ENCODE data around the gene RASSF3.

RASSF3 gene

DNA sequence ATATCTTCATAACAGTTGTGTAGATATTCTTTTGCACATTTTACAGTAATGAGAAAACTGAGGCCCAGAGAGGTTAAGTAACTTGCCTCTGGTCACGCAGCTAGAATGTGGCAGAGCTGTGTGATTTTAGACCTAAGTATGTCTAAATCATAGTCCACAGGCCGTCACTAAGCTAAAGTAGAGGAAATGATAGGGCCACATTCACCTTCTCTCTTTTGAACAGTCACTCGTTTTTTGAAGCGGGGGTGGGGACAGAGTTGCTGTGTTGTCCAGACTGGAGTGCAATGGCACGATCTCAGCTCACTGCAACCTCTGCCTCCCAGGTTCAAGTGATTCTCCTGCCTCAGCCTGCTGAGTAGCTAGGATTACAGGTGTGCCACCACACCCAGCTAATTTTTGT, 68.5 kb downstream of the RASSF3 start:
- H3K4me2 ChIP-seq (ENCODE audit: low read length), result peak overlapping the region; percentile 69
- no peaks in the 10 kb centered on the region for H3K27me3 ChIP-seq (ENCODE audit: control insufficient read depth, insufficient read depth, low read length)
- H3K4me3 ChIP-seq (ENCODE audit: low read length), result no peak overlapping the region
- H3K36me3 ChIP-seq (ENCODE audit: insufficient read depth, low read length), result no peaks in the 10 kb centered on the region
- H3K4me1 ChIP-seq (ENCODE audit: control insufficient read depth, insufficient read depth, low read length), result peaks cover 39% of the 10 kb centered on the region
- H3K9ac ChIP-seq (ENCODE audit: low read depth, low read length), result peak overlapping the region; percentile 68
- H3K9me3 ChIP-seq (replicated peaks; ENCODE audit: low read length), result no peaks in the 10 kb centered on the region

DNA sequence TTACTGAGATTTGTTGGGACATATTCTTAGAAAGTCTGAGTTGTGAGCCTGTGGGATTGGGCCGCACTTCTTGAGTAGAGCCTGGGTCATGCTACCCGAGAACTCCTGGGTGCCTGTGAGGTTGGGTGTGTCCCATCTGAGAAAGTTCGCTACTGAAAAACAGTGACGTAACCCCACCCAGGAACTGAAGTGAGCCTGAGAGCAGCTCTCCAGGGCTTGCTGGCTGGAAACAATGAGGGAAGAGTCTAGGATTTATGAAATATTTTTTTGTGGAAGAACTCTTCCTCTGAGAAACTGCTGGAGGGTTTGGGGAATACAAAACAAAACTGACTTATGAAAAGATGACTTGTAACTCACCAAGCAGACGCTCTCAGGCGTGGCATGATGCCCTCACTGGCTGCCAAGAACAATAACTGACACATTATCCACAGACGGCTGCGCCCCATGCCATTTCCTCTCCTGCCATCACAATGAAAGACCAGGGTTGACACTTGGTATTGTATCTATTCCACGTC, 69.2 kb downstream of the RASSF3 start:
- Histone ChIP-seq H3K4me3 (ENCODE audit: low read length) (peak overlapping the region; percentile 33), H3K4me2 (ENCODE audit: low read length) (peak overlapping the region; percentile 69), H3K9ac (ENCODE audit: low read depth, low read length) (peak overlapping the region; percentile 68), H3K27me3 (ENCODE audit: control insufficient read depth, insufficient read depth, low read length) (no peaks in the 10 kb centered on the region), H3K9me3 (replicated peaks; ENCODE audit: low read length) (no peaks in the 10 kb centered on the region), H3K4me1 (ENCODE audit: control insufficient read depth, insufficient read depth, low read length) (peaks cover 39% of the 10 kb centered on the region), H3K36me3 (ENCODE audit: insufficient read depth, low read length) (no peaks in the 10 kb centered on the region)

DNA sequence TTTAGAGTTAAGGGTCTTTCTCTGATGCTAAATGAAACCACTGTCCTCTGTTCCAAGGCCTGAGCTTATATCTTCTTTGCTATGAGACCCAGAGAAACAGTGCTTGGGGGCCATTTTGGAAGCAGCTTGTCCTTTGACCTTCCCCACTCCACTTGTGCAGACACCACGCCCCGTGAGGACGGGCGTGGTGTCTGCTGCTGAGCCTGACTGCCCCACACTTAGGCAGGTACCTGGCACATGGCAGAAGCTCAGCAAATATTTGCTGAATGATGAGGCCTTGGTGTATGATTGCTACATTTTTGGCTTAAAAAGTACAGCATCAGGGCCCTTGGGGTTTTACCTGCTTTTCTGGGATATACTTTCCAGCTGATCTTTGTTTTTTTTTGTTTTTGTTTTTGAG, 69.9 kb downstream of the RASSF3 start:
- Histone ChIP-seq H3K36me3 (ENCODE audit: insufficient read depth, low read length) (no peaks in the 10 kb centered on the region), H3K4me2 (ENCODE audit: low read length) (peak overlapping the region; percentile 69), H3K4me1 (ENCODE audit: control insufficient read depth, insufficient read depth, low read length) (peaks cover 39% of the 10 kb centered on the region), H3K27me3 (ENCODE audit: control insufficient read depth, insufficient read depth, low read length) (no peaks in the 10 kb centered on the region), H3K4me3 (ENCODE audit: low read length) (peak overlapping the region; percentile 33), H3K9ac (ENCODE audit: low read depth, low read length) (peak overlapping the region; percentile 68), H3K9me3 (replicated peaks; ENCODE audit: low read length) (no peaks in the 10 kb centered on the region)

DNA sequence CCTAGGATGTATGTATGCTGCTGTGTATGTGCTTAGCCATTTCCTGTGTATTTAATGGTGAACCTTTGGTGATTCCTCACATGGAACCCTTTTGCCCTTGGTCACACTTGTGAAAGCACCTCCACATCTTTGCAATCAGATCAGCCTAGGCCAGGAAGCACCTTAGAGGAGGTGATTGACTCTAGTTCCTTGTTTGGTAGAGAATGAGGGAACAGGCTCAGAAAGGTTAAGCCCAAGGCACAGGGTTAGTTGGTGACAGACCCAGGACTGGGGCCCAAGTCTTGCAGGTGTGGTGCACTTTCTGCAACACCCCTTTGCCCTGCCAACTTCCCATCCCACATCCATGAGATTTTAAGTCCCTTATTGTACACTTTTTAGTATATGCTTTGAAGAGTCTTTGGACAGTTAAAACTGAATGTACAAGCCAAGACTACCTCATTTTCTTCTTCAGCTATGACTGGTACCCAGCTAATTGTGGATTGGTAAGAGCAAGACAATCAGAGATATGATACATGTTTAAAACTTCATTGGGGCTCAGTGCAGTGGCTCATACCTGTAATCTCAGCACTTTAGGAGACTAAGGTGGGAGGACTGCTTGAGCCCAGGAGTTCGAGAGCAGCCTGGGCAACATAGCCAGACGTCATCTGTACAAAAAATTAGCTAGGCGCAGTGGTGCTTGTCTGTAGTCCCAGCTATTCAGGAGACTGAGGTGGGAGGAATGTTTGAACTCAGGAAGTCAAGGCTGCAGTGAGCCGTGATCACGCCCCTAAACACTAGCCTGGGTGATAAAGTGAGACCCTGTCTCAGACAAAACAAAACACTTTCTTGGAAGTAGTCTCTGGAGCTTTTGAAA, 71.1 kb downstream of the RASSF3 start:
- Histone ChIP-seq H3K9ac (ENCODE audit: low read depth, low read length) (no peak overlapping the region), H3K36me3 (ENCODE audit: insufficient read depth, low read length) (peaks cover 5% of the 10 kb centered on the region), H3K27me3 (ENCODE audit: control insufficient read depth, insufficient read depth, low read length) (no peaks in the 10 kb centered on the region), H3K4me3 (ENCODE audit: low read length) (no peak overlapping the region), H3K4me2 (ENCODE audit: low read length) (no peak overlapping the region), H3K4me1 (ENCODE audit: control insufficient read depth, insufficient read depth, low read length) (peaks cover 30% of the 10 kb centered on the region), H3K9me3 (replicated peaks; ENCODE audit: low read length) (no peaks in the 10 kb centered on the region)

DNA sequence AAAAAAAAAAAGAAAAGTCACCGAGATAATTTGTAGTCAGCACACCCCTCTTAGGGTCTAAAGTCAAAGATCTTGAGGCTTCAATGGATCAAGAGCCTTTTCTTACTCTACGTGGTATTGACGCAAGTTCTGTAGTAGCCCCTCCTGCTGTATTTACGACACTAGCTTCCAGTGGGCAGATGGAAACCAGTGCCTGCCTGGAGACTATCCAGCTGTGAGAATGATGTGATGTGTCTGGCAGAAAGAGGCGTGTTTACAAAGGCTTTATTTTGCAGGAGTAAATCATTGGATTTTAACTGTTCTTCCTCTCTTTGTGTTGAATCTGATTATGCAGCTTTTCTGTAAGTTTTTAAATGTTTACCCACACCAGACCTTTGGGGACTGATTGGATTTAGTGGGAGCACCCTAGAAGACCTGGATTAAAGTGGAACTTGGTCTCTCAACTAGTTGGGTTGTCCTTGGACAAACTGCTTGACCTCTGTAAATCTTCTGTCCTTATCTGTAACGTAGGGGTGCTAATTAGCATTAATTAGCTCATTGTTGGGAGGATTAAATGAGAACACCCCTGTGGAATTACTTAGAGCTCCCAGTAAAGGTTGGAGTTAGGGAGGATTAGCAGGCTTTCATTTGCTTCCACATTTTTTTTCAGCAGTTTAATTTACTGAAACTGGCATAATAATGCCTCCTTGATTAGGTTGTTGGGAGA, 72.4 kb downstream of the RASSF3 start:
- Histone ChIP-seq H3K4me2 (ENCODE audit: low read length) (peak overlapping the region; percentile 4), H3K27me3 (ENCODE audit: control insufficient read depth, insufficient read depth, low read length) (no peaks in the 10 kb centered on the region), H3K9ac (ENCODE audit: low read depth, low read length) (no peak overlapping the region), H3K9me3 (replicated peaks; ENCODE audit: low read length) (no peaks in the 10 kb centered on the region), H3K36me3 (ENCODE audit: insufficient read depth, low read length) (peaks cover 5% of the 10 kb centered on the region), H3K4me1 (ENCODE audit: control insufficient read depth, insufficient read depth, low read length) (peaks cover 34% of the 10 kb centered on the region), H3K4me3 (ENCODE audit: low read length) (no peak overlapping the region)

DNA sequence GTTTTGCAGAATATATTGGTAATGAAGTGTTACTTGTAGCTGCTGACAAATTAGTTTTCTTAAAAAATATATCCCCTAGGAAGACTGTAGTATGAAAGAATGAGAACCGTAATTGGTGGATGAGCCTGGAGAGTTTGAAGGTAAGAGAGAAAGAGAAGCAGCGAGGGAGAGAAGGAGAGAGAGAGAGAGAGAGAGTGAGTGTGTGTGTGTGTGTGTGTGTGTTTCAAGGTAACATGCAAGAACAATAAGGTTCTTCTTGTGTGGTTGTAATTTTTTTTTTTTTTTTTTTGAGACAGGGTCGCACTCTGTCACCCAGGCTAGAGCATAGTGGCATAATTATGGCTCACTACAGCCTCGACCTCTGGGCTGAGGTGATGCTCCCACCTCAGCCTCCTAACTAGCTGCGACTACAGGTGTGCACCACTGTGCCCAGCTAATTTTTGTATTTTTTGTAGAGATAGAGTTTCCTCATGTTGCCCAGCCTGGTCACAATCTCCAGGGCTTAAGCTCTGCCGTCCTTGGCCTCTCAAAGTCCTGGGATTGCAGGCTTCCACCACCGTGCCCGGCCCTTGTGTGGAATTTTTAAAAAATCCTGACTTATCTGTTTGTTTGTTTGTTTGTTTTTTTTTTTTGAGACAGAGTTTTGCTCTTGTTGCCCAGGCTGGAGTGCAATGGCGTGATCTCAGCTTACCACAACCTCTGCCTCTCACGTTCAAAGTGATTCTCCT, 73.7 kb downstream of the RASSF3 start:
- Histone ChIP-seq H3K4me1 (ENCODE audit: control insufficient read depth, insufficient read depth, low read length) (peaks cover 33% of the 10 kb centered on the region), H3K4me2 (ENCODE audit: low read length) (no peak overlapping the region), H3K27me3 (ENCODE audit: control insufficient read depth, insufficient read depth, low read length) (no peaks in the 10 kb centered on the region), H3K9me3 (replicated peaks; ENCODE audit: low read length) (no peaks in the 10 kb centered on the region), H3K9ac (ENCODE audit: low read depth, low read length) (no peak overlapping the region), H3K4me3 (ENCODE audit: low read length) (no peak overlapping the region), H3K36me3 (ENCODE audit: insufficient read depth, low read length) (peaks cover 8% of the 10 kb centered on the region)

DNA sequence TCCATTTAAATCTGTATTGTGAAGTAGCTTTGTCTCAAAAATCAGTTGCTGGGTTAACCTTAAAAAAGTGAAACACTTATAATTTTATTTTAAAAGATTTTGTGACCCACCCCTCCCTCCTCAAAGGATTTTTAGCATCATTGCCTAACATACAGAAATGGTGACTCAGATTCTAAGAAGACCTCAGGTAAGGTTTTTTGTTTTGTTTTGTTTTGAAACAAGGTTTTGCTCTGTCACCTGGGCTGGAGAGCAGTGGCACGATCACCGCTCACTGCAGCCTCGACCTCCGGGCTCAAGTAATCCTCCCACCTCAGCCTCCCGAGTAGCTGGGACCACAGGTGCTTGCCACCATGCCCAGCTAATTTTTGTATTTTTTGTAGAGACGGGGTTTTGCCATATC, 74.8 kb downstream of the RASSF3 start:
- Histone ChIP-seq H3K27me3 (ENCODE audit: control insufficient read depth, insufficient read depth, low read length) (no peaks in the 10 kb centered on the region), H3K4me2 (ENCODE audit: low read length) (no peak overlapping the region), H3K4me3 (ENCODE audit: low read length) (no peak overlapping the region), H3K4me1 (ENCODE audit: control insufficient read depth, insufficient read depth, low read length) (peaks cover 24% of the 10 kb centered on the region), H3K36me3 (ENCODE audit: insufficient read depth, low read length) (peaks cover 8% of the 10 kb centered on the region), H3K9ac (ENCODE audit: low read depth, low read length) (no peak overlapping the region), H3K9me3 (replicated peaks; ENCODE audit: low read length) (no peaks in the 10 kb centered on the region)

DNA sequence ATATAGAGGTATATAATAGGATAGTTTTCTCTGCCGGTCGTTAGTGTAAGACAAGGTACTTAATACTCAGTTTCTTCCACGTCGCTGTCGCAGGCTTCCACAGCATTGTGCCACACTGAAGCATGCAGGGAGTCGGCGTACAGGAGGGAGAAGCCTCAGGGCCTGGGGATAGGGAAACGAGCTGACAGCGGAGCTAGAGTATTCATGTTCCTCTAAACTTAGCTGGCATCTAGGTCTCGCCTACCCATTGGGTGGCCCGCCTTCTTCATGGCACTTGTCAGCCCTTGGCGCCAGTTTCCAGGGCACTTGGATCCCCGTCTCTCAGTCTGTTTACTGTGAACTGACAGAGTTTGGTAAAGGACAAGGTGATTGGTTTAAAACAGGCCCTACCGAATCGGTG, 75.3 kb downstream of the RASSF3 start:
- peaks cover 8% of the 10 kb centered on the region for H3K36me3 ChIP-seq (ENCODE audit: insufficient read depth, low read length)
- peaks cover 19% of the 10 kb centered on the region for H3K4me1 ChIP-seq (ENCODE audit: control insufficient read depth, insufficient read depth, low read length)
- no peaks in the 10 kb centered on the region for H3K27me3 ChIP-seq (ENCODE audit: control insufficient read depth, insufficient read depth, low read length)
- H3K4me2 ChIP-seq (ENCODE audit: low read length), result no peak overlapping the region
- no peak overlapping the region for H3K9ac ChIP-seq (ENCODE audit: low read depth, low read length)
- no peaks in the 10 kb centered on the region for H3K9me3 ChIP-seq (replicated peaks; ENCODE audit: low read length)
- no peak overlapping the region for H3K4me3 ChIP-seq (ENCODE audit: low read length)

DNA sequence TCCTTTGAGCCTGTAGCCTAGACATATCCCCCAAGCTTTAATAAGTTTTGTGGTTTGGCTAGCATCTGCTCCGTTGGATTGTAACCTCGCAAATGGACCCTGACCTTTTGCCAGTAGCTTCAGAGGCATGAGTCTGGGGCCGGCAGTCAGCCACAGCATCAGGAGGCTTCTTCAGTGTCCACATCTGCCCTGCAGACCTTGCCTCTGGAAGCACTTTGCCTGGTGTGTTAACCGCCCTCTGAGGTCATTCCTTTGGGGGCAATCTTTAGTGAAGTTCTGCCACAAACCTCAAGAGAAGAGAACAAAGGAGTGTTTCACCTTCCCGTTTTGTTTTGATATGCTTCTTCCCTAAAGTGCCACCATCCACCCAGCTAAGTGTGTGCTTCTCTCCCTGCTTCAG, 77.5 kb downstream of the RASSF3 start:
- Histone ChIP-seq H3K36me3 (ENCODE audit: insufficient read depth, low read length) (peaks cover 8% of the 10 kb centered on the region), H3K9me3 (replicated peaks; ENCODE audit: low read length) (no peaks in the 10 kb centered on the region), H3K9ac (ENCODE audit: low read depth, low read length) (no peak overlapping the region), H3K4me3 (ENCODE audit: low read length) (no peak overlapping the region), H3K4me2 (ENCODE audit: low read length) (no peak overlapping the region), H3K27me3 (ENCODE audit: control insufficient read depth, insufficient read depth, low read length) (no peaks in the 10 kb centered on the region), H3K4me1 (ENCODE audit: control insufficient read depth, insufficient read depth, low read length) (peaks cover 8% of the 10 kb centered on the region)

DNA sequence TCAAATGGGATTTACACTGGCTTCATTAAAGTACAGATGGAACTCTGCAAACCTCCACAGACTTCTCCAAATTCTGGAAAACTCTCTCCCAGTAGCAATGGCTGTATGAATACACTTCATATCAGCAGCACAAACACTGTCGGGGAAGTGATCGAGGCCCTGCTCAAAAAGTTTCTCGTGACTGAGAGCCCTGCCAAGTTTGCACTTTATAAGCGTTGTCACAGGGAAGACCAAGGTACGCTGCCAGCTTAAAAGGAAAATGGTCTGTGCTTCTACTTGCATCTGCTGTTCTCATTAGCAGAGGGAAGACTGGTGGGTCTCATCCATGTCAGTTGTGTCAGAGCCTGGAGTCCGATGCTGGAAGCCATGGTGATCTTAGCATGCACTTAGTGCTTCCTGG, 77.9 kb downstream of the RASSF3 start:
- H3K36me3 ChIP-seq (ENCODE audit: insufficient read depth, low read length), result peaks cover 8% of the 10 kb centered on the region

DNA sequence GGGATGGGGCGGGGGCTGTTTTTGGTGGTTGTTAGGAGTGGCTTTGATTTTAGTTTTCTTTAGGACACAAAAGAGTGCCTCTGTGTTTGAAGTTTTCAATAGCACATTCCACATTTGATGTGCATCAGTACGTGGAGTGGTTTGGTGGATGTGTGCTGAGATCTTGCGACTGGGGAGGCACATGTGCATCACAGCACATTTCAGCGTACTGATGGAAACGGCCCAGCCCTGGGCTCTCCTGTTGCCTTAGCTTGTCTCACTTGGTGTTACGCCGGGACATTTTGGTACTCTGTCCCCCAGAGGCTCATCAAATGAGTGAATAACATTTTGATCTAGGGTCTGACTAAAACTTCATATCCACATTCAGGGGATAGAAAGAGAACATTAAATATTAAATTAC, 78.4 kb downstream of the RASSF3 start:
- Histone ChIP-seq H3K36me3 (ENCODE audit: insufficient read depth, low read length) (peaks cover 8% of the 10 kb centered on the region), H3K4me1 (ENCODE audit: control insufficient read depth, insufficient read depth, low read length) (peaks cover 6% of the 10 kb centered on the region), H3K4me2 (ENCODE audit: low read length) (no peak overlapping the region), H3K9me3 (replicated peaks; ENCODE audit: low read length) (no peaks in the 10 kb centered on the region), H3K27me3 (ENCODE audit: control insufficient read depth, insufficient read depth, low read length) (no peaks in the 10 kb centered on the region), H3K4me3 (ENCODE audit: low read length) (no peak overlapping the region), H3K9ac (ENCODE audit: low read depth, low read length) (no peak overlapping the region)

More for the DNA sequence above, 77.9 kb downstream of the RASSF3 start:
- Histone ChIP-seq H3K9ac (ENCODE audit: low read depth, low read length) (no peak overlapping the region), H3K9me3 (replicated peaks; ENCODE audit: low read length) (no peaks in the 10 kb centered on the region), H3K4me3 (ENCODE audit: low read length) (no peak overlapping the region), H3K4me2 (ENCODE audit: low read length) (no peak overlapping the region), H3K27me3 (ENCODE audit: control insufficient read depth, insufficient read depth, low read length) (no peaks in the 10 kb centered on the region), H3K4me1 (ENCODE audit: control insufficient read depth, insufficient read depth, low read length) (peaks cover 6% of the 10 kb centered on the region)
